Neutrophil (primary cell): ENCODE measurements around the gene HS3ST4.

Experiments used
- H3K27ac ChIP-seq: fragments of 200-600 bp; sonication (generic); 2 replicates; pipeline ENCODE4 v1.5.1; 2016; ENCODE audit warnings: mild to moderate bottlenecking, moderate library complexity
- H3K27me3 ChIP-seq: fragments of 200-600 bp; sonication (generic); 2 replicates; pipeline ENCODE4 v1.6.0; 2016; ENCODE audit warnings: mild to moderate bottlenecking
- H3K36me3 ChIP-seq: fragments of 200-600 bp; sonication (generic); 2 replicates; pipeline ENCODE4 v1.5.1; 2017
- H3K4me1 ChIP-seq, 2 experiments: fragments of 200-600 bp in 1 of 2; sonication (generic) in 1 of 2; 1 replicate in 1 of 2; 2 replicates in 1 of 2; pipeline versions ENCODE4 v1.5.1 to v1.6.1; 2013 to 2016; ENCODE audit warnings: low read depth in 1 of 2, low read length in 1 of 2, mild to moderate bottlenecking in 1 of 2, moderate library complexity in 1 of 2; ENCODE audit not compliant: control insufficient read depth in 1 of 2, insufficient read depth in 1 of 2
- H3K4me3 ChIP-seq, 2 experiments: fragments of 200-600 bp in 1 of 2; sonication (generic) in 1 of 2; 1 replicate in 1 of 2; 2 replicates in 1 of 2; pipeline ENCODE4 v1.5.1; 2013 to 2016; ENCODE audit warnings: low read depth in 1 of 2, low read length in 1 of 2, mild to moderate bottlenecking in 1 of 2, moderate library complexity in 1 of 2
- H3K9me3 ChIP-seq: fragments of 200-600 bp; sonication (generic); 2 replicates; pipeline ENCODE4 v1.5.1; 2016
- TF ChIP-seq, protein P1 (sequence below): fragments of 200-600 bp; sonication (generic); IDR thresholded peaks from 2 replicates; pipeline ENCODE4 v1.5.1; 2016; ENCODE audit warnings: antibody characterized with exemption

Gene HS3ST4

DNA sequence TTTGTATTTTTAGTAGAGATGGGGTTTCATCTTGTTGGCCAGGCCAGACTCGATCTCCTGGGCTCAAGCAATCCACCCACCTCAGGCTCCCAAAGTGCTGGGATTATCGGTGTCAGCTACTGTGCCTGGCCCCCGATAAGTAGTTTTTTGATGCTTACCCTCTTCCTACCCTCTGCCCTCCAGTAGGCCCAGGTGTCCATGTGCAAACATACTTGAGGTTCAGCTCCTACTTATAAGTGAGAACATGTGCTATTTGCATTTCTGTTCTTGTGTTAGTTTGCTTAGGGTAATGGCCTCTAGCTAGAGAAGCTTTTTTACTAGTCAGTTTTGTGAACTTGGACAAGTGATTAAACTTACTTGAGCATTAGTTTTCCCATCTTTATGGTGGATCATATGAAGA, 136.8 kb downstream of the HS3ST4 start:
- TF ChIP-seq, protein P1, sequence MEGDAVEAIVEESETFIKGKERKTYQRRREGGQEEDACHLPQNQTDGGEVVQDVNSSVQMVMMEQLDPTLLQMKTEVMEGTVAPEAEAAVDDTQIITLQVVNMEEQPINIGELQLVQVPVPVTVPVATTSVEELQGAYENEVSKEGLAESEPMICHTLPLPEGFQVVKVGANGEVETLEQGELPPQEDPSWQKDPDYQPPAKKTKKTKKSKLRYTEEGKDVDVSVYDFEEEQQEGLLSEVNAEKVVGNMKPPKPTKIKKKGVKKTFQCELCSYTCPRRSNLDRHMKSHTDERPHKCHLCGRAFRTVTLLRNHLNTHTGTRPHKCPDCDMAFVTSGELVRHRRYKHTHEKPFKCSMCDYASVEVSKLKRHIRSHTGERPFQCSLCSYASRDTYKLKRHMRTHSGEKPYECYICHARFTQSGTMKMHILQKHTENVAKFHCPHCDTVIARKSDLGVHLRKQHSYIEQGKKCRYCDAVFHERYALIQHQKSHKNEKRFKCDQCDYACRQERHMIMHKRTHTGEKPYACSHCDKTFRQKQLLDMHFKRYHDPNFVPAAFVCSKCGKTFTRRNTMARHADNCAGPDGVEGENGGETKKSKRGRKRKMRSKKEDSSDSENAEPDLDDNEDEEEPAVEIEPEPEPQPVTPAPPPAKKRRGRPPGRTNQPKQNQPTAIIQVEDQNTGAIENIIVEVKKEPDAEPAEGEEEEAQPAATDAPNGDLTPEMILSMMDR: no peak
- H3K9me3 ChIP-seq: no peaks in the 10 kb centered on the region

DNA sequence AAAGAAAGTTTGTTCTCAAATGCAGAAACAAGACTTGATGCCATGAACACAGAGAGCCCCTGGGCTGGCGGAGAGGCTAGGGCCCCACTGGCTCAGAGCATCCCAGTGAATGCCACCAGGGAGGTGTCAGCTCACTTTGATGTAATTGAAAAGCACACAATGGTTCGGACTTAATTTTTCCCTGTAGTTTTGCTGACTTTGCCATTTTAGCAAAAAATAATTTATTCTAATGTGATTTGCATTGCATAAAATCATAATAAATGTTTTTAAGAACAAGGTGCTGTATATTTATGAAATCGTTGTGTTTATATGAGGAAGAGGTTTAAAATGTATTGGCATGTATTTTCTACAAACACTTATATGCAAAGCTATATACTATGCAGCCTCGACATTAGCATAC, 140.5 kb downstream of the HS3ST4 start:
- Histone ChIP-seq H3K4me3 (no peak overlapping the region), H3K36me3 (no peaks in the 10 kb centered on the region), H3K4me1 (no peaks in the 10 kb centered on the region), H3K27me3 (no peaks in the 10 kb centered on the region), H3K9me3 (no peaks in the 10 kb centered on the region), H3K27ac (no peak overlapping the region)
- TF ChIP-seq, protein P1: no peak

More for the DNA sequence above, 136.8 kb downstream of the HS3ST4 start:
- no peaks in the 10 kb centered on the region for H3K4me1 ChIP-seq
- no peak overlapping the region for H3K27ac ChIP-seq
- no peaks in the 10 kb centered on the region for H3K36me3 ChIP-seq
- no peaks in the 10 kb centered on the region for H3K27me3 ChIP-seq
- H3K4me3 ChIP-seq: no peak overlapping the region

DNA sequence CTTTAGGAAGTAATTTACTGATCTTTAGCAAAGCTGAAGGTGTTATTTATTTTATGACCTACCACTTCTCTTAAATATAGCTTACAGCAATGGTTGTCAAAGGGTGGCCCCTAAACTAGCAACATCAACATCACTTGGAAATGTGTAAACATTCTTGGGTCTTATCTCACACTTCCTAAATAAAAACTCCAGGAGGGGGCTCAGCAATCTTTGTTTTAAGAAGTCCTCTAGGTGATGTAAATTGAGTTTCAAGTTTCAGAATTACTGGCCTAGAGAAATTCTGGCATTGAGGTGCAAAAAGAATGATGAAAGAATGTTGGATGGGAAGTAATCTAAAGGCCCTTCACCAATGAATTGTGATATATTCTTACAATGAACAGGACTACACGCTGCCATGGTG, 142.3 kb downstream of the HS3ST4 start:
- no peak overlapping the region for H3K27ac ChIP-seq
- H3K4me1 ChIP-seq: no peaks in the 10 kb centered on the region
- no peaks in the 10 kb centered on the region for H3K36me3 ChIP-seq
- no peaks in the 10 kb centered on the region for H3K27me3 ChIP-seq
- TF ChIP-seq, protein P1: no peak
- no peak overlapping the region for H3K4me3 ChIP-seq
- H3K9me3 ChIP-seq: no peaks in the 10 kb centered on the region

DNA sequence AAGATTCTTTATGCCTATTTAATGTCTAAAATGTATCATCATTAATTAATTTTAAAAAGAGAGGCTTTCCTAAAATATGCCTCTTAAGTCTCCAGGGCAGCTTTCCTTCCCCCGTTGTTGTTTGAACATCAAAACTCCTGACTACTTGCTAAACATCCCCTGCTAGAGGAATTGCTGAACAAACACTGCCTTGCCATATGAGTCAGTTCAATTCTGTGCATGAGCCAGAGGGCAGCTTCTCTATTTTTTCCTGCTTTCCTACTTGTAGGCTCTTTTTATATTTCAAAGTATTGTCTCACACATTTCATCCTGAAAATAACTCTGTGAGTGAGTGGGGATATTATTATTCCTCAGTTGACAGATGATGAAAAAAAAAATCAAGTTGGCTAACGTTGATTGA, 143.4 kb downstream of the HS3ST4 start:
- Histone ChIP-seq H3K9me3 (no peaks in the 10 kb centered on the region), H3K27ac (no peak overlapping the region), H3K36me3 (no peaks in the 10 kb centered on the region), H3K27me3 (no peaks in the 10 kb centered on the region), H3K4me1 (no peaks in the 10 kb centered on the region), H3K4me3 (no peak overlapping the region)
- TF ChIP-seq, protein P1: no peak

DNA sequence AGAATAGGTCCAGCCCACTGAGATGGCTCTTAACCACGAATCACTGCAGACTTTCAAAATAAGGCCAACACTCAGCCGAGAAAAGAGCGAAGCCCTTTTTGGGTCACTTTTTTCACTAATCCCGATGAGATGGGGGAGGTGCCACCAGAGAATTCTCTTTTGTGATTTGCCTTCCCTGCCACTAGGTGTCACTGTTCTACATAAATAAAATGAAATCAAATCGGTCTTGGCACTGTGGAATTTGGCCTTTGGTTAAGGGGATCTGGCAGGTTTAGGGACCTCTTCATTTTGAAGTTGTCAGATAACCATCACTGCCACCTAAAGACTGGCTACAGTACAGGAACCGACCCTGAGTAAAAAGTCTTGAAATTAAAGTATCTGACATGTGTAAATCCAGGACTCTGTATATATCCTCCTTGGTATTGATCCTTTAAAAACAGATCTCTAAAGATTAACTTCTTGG, 147.0 kb downstream of the HS3ST4 start:
- H3K36me3 ChIP-seq: no peaks in the 10 kb centered on the region
- no peaks in the 10 kb centered on the region for H3K27me3 ChIP-seq
- H3K27ac ChIP-seq: no peak overlapping the region
- H3K9me3 ChIP-seq: no peaks in the 10 kb centered on the region
- H3K4me1 ChIP-seq: no peaks in the 10 kb centered on the region
- no peak overlapping the region for H3K4me3 ChIP-seq
- TF ChIP-seq, protein P1: no peak

DNA sequence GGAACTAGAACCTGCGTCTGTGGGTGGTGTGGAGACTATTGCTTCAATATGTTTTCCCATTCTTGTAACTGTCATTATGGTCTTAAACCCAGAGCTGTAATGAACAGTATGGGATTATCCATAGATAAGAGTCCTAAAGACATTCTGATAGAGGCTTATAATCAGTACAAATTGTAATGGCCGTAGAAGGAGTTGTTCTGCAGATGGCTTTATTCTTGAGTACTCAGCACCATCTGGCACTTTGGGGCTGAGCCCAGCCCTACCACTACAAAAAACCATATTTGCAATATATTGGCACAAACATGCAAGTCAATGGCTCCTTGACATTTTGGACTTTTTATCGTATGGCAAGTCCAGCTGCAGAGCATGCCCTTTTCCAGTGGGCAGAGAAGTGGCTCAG, 150.0 kb downstream of the HS3ST4 start:
- Histone ChIP-seq H3K27ac (no peak overlapping the region), H3K9me3 (no peaks in the 10 kb centered on the region)
- TF ChIP-seq, protein P1: no peak

More for the DNA sequence above, 150.0 kb downstream of the HS3ST4 start:
- Histone ChIP-seq H3K4me1 (no peaks in the 10 kb centered on the region), H3K4me3 (no peak overlapping the region), H3K36me3 (no peaks in the 10 kb centered on the region), H3K27me3 (no peaks in the 10 kb centered on the region)
